DMS153 (cell line): Measurements from ENCODE around the gene LRRC32.
"Not testable (repeated sequence)": the region's sequence is repeated elsewhere in the genome, so short reads cannot be mapped to it uniquely, and the experiment has no call there.

Experiments
- DNase-seq: peaks from one replicate; lab custom pipeline; 2025; lab: John Stamatoyannopoulos, UW

LRRC32 gene

DNA sequence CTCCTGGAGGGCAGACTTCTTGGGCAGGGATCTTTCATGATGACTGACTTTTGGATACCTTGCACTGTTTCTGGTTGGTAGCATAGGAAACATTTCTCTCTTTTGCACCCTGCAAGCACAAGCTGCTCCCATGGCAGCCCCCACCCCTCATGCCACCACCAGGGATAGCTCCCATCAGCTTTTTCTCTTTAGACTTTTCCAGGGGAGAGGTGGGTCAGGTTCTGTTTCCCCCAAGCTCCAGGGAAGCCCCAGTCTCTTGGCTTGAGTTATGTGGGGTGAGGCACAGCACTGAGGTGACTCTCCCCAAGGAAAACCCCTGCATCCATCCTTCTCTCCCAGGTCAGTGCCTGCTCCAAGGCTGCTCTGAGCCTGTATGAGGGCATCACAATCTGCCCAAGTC is 22.5 kb downstream of the LRRC32 start:
- DNase-seq, result no peak

- DNase-seq, result no peak
Observed at GRCh38 chr11:76646882-76647534, 23.5 kb downstream of the LRRC32 start.

GRCh38 chr11:76644591-76644990 is 26.0 kb downstream of the LRRC32 start:
- DNase-seq, result no peak

DNA sequence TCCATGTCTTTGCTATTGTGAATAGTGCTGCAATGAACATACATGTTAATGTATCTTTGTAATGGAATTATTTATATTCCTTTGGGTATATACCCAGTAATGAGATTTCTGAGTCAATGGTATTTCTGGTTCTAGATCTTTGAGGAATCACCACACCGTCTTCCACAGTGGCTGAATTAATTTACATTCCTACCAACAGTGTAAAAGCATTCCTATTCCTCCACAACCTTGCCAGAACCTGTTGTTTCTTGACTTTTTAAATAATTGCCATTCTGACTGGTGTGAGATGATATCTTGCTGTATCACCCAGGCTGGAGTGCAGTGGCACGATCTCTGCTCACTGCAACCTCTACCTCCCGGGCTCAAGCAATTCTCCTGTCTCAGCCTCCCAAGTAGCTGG is 26.8 kb downstream of the LRRC32 start:
- not testable (repeated sequence) for DNase-seq

- DNase-seq, result no peak
Observed at GRCh38 chr11:76642341-76642740, 28.2 kb downstream of the LRRC32 start.

DNA sequence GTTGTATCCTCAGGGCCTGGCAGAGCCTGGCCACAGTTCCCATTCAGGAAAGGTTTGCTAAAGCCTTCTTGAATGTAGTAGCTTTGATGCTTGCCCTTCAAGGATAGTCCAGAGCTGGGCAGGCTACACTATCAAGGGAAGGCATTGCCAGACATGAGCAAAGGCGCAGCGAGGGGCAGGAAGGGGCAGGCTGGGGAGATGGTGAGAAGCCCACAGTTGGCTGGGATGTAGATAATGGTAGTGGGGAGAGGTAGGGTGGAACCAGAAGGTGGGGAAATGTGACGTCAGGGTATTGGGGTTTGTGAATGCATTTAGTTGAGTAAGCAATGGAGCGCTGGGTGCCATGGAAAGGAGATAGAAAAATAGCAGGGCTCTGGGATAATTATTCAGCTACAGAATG is 28.6 kb downstream of the LRRC32 start:
- no peak for DNase-seq

DNA sequence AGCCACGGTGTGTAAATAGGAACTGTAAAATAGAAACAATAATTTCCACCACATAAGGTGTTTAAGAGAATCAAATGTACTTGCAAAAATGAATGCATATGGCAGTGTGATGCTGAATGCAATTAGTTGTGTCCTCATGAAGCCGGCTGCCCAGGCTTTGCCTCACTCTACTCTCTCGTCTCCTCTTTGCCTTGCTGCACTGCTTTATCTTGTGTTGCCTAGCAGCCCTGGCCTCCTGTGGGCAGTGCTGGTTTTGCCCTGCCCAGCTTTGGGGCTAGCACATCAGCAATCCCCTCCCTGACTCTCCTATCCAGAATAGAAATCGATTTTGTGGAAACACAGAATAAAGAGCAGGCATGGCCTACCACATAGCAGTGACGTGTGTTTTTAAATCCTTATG is 30.0 kb downstream of the LRRC32 start:
- no peak for DNase-seq

DNA sequence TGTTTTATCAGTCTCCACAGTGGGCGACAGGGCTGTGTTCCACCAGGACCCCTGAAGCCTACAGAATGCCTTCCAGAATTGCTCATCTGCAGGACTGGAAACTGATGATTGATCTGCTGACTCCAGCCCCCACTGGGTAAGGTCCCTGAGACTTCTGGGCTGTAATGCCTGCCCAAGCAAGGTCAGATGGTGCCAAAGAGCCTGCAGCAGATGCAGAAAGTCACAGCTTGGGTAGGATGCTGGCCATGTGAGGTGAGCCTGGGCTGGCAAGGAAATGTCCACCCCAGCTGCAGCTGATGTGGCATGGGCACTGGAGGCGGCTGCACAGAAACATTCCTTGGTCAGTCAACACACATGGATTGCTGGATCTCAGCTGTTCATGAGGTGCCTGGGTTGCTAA is 30.9 kb downstream of the LRRC32 start:
- no peak for DNase-seq

DNA sequence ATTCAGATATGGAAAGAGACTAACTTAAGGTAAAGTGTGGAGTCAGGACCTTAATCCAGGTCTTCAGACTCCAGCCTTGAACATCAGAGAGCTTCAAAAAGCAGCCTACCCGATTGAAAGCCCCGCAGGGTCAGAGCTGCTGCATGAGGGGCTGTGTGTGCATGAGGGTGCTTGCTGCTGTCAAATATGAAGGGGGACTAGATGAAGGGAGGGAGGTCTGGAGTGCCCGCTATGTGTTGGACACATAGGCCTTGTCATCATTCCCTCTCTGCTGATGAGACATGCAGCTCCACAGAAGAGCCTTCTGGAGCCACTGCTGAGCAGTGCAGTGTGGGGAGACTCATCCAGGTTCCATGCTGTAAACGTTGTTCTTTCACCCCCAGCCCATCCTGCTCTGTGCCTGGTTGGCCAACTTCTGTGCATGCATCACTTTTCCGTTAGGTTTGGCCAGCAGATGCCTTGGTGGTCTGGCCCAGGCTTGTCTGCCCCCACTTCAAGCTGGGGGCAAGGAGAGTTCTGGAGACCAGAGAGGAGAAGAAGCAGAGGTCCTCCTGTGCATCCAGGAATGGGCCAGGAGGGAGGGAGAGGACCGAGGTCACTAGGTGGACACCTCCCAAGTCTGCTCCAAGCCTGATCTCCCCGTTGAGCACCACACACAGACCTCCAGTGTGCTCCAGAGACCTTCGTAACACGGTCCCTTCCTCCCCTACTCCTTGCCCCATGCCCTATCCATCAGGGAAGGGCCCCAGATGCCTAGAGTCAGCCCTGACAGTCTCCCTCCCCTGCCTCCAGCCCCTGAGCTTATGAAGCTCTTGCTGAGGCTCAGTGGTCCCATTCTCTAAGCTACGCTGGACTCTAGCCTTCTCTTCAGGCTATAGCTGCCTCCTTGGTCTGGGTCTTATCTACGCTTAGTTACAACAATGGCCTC is 32.0 kb downstream of the LRRC32 start:
- no peak for DNase-seq

- DNase-seq, result no peak
Observed at GRCh38 chr11:76637491-76638269, 32.9 kb downstream of the LRRC32 start.

DNA sequence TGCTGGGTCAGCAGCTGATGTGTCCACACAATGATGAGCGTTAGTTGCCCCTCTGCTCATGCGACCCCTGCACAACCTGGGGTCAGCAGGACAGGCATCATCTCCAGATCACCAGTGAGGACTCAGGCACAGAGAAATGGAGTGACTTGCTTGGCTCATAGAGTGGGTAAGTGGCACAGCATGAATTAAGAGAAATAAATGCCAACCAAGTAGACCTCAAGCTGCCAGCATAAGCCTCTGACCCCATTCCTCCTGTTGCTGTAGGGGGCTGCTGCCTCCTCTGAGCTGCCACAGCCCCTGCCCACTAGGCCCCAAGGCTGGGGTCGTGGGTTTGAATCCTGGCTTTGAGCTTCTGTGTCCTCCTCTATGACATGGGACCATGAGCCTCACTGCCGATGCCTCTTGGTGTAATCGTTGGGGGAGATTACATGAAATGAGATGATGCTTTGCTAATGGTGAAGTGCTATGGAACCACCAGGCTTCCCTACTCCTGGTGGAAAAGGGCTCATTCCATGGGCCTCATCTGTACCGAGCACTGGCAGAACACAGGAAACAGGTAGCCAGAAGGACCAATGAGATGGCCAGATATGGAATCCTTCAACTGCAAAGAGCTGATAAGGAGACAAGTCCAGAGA is 33.6 kb downstream of the LRRC32 start:
- no peak for DNase-seq

- DNase-seq, result no peak
Observed at GRCh38 chr11:76635991-76636738, 34.4 kb downstream of the LRRC32 start.

GRCh38 chr11:76634886-76635285 is 35.7 kb downstream of the LRRC32 start:
- no peak for DNase-seq

GRCh38 chr11:76632492-76632891 is 38.1 kb downstream of the LRRC32 start:
- DNase-seq, result no peak

GRCh38 chr11:76631566-76632308 is 38.8 kb downstream of the LRRC32 start:
- DNase-seq, result no peak

GRCh38 chr11:76630600-76631281 is 39.8 kb downstream of the LRRC32 start:
- DNase-seq, result no peak

GRCh38 chr11:76629853-76630599 is 40.5 kb downstream of the LRRC32 start:
- no peak for DNase-seq

GRCh38 chr11:76629116-76629852 is 41.3 kb downstream of the LRRC32 start:
- DNase-seq, result no peak
